Left ventricle myocardium inferior (tissue), 1 donor: ENCODE results near the gene LAT. TPM values are rescaled to one million over a fixed set of nuclear protein-coding genes. Genes with fewer than 3 reads are reported as not detected.
A peak's percentile ranks its signal among the peaks of the same experiment; 100 is the strongest.
"Not testable (repeated sequence)": the region's sequence is repeated elsewhere in the genome, so short reads cannot be mapped to it uniquely, and the experiment has no call there.

Source experiments
- DNase-seq: peaks from one replicate; pipeline ENCODE4 v3.0.0-alpha.2; 2020
- H3K27ac ChIP-seq: fragments of 200-600 bp; replicated peaks from 2 replicates; pipeline ENCODE4 v1.8.0; 2021
- H3K27me3 ChIP-seq: fragments of 200-600 bp; 2 replicates; pipeline ENCODE4 v1.8.0; 2021; ENCODE audit warnings: low read depth
- H3K36me3 ChIP-seq: fragments of 200-600 bp; 2 replicates; pipeline ENCODE4 v1.8.0; 2021
- H3K4me1 ChIP-seq: fragments of 200-600 bp; 2 replicates; pipeline ENCODE4 v1.8.0; 2021
- H3K4me3 ChIP-seq: fragments of 200-600 bp; 2 replicates; pipeline ENCODE4 v1.8.0; 2021; ENCODE audit warnings: mild to moderate bottlenecking, moderate library complexity
- H3K9me3 ChIP-seq: fragments of 200-600 bp; replicated peaks from 2 replicates; pipeline ENCODE4 v1.8.0; 2021
- intact Hi-C: fragments of 100-400 bp; cut with micrococcal nuclease; formaldehyde crosslinking; loops from one replicate; pipeline ENCODE4 v1.11.0; 2022
- total RNA-seq: library from RNA; stranded (reverse); fragmentation: NEBNext Ultra II Directional; extraction: Animal tissue kit (Norgen Biotek cat#: 25700); gene quantifications from one replicate; pipeline ENCODE4 v1.2.1, GENCODE V29; 2021
- TF ChIP-seq, protein P1 (sequence below): fragments of 200-600 bp; IDR thresholded peaks from 2 replicates; pipeline ENCODE4 v1.8.0; 2021; ENCODE audit warnings: antibody characterized with exemption, mild to moderate bottlenecking, borderline replicate concordance
- donor health status: DM: no; HTN: yes; CAD: no; lungs with severe emphysema.

The LAT gene
- total RNA-seq, 1 donor from 2014 or later: 0.93 TPM

DNA sequence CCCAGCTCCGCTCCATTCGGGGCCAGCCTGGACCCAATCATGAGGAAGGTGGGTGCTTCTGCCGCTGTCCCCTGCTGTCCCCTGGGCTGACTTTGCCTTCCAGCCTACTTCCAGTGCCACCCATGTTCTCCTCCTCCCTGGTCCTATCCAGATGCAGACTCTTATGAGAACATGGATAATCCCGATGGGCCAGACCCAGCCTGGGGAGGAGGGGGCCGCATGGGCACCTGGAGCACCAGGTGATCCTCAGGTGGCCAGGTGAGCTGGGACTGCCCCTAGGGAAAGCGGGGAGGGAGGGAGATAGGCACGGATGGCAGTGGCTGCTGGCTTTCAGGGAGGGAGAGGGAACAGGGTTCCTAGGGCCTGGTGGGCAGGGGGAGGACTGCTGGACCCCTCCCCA, 46.1 kb upstream of the LAT start:
- no peak for DNase-seq
- no peaks in the 10 kb centered on the region for H3K36me3 ChIP-seq
- H3K4me3 ChIP-seq: no peak overlapping the region
- TF ChIP-seq, protein P1, sequence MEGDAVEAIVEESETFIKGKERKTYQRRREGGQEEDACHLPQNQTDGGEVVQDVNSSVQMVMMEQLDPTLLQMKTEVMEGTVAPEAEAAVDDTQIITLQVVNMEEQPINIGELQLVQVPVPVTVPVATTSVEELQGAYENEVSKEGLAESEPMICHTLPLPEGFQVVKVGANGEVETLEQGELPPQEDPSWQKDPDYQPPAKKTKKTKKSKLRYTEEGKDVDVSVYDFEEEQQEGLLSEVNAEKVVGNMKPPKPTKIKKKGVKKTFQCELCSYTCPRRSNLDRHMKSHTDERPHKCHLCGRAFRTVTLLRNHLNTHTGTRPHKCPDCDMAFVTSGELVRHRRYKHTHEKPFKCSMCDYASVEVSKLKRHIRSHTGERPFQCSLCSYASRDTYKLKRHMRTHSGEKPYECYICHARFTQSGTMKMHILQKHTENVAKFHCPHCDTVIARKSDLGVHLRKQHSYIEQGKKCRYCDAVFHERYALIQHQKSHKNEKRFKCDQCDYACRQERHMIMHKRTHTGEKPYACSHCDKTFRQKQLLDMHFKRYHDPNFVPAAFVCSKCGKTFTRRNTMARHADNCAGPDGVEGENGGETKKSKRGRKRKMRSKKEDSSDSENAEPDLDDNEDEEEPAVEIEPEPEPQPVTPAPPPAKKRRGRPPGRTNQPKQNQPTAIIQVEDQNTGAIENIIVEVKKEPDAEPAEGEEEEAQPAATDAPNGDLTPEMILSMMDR: no peak
- H3K9me3 ChIP-seq: no peaks in the 10 kb centered on the region
- intact Hi-C loops: no loop called here
- no peaks in the 10 kb centered on the region for H3K4me1 ChIP-seq
- H3K27ac ChIP-seq: no peak overlapping the region
- no peaks in the 10 kb centered on the region for H3K27me3 ChIP-seq

DNA sequence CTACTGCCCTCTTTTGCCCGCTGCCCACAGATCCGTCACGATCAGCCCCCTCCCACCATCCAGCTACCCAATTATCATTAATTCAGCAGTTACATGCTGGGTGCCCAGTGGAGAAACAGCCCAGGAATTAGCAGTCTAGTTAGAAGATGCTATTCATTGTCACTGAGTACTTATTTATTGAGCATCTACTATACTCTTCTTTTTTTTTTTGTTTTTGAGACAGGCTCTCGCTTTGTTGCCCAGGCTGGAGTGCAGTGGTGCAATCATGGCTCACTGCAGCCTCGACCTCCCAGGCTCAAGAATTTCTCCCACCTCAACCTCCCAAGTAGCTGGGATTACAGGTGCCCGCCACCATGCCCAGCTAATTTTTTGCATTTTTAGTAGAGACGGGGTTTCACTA, 45.0 kb upstream of the LAT start:
- H3K4me1 ChIP-seq, H3K4me3 ChIP-seq, H3K27me3 ChIP-seq, H3K27ac ChIP-seq, H3K36me3 ChIP-seq, H3K9me3 ChIP-seq, intact Hi-C loops, DNase-seq: not testable (repeated sequence)

DNA sequence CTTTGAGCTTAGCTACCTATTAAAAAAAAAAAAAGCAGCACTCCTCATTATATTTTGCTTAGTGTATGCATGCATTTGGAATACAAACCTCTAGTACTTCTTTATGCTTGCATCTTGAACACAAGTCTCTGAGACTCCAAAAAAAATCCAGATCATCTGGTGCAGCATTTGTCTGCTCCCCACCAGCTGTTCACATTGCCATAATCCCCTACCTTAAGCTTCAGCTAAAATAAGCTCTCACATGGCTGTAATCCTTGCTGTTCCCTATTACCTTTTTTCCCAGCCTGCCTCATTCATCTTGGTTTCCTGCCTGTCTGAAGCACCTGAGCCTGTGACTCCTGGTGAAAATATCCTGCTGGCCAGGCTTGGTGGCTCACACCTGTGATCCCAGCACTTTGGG, 41.6 kb upstream of the LAT start:
- Histone ChIP-seq H3K27ac (no peak overlapping the region), H3K4me3 (no peak overlapping the region), H3K9me3 (no peaks in the 10 kb centered on the region), H3K27me3 (no peaks in the 10 kb centered on the region), H3K36me3 (no peaks in the 10 kb centered on the region), H3K4me1 (peaks cover 9% of the 10 kb centered on the region)
- intact Hi-C loops: no loop called here
- TF ChIP-seq, protein P1: no peak
- DNase-seq: no peak

DNA sequence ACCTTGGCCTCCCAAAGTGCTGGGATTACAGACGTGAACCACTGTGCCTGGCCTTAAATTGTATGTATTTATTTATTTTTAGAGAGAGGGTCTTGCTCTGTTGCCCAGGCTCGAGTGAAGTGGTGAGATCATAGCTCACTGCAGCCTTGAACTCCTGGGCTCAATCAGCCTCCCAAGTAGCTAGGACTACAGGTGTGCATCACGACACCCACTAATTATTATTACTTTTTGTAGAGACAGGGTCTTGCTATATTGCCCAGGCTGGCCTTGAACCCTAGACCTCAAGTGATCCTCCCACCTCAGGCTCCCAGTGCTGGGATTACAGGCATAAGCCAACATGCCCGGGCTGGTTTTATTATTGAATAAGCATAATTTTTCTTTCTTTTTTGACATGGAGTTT, 38.2 kb upstream of the LAT start:
- no peaks in the 10 kb centered on the region for H3K9me3 ChIP-seq
- H3K4me1 ChIP-seq: peaks cover 21% of the 10 kb centered on the region
- no peak overlapping the region for H3K4me3 ChIP-seq
- no peaks in the 10 kb centered on the region for H3K27me3 ChIP-seq
- no peaks in the 10 kb centered on the region for H3K36me3 ChIP-seq
- no peak overlapping the region for H3K27ac ChIP-seq
- TF ChIP-seq, protein P1: no peak
- intact Hi-C loops: no loop called here
- DNase-seq: no peak

DNA sequence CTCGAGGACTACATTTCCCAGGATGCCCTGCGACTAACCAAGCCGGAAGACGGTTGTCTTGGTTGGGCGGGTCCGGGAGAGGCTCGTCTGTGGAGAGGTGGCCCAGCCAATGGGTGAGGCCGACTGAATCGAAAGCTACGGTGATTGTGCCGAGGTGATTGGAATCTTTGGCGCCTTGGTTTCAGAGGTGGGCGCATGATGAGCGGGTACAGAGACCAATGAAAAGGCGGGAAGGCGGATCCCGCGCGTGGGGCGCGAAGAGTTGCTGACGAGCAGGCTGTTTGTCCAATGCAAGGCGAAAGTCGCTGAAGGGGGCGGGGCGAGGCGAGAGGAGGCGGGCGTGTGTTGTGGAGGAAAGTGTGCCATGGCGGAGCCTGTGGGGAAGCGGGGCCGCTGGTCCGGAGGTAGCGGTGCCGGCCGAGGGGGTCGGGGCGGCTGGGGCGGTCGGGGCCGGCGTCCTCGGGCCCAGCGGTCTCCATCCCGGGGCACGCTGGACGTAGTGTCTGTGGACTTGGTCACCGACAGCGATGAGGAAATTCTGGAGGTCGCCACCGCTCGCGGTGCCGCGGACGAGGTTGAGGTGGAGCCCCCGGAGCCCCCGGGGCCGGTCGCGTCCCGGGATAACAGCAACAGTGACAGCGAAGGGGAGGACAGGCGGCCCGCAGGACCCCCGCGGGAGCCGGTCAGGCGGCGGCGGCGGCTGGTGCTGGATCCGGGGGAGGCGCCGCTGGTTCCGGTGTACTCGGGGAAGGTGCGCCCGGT, 34.0 kb upstream of the LAT start, which contains the start of gene NFATC2IP:
Gene NFATC2IP (plus strand): TSS at position 290 of the 762 bp plus-strand sequence. CDS start 75 bp downstream, at position 365.
- H3K4me3 ChIP-seq: peak within 1 kb of the TSS; percentile 92
- TF ChIP-seq, protein P1: no peak
- intact Hi-C loops: no loop called here
- H3K4me1 ChIP-seq: peaks cover 22% of the 10 kb centered on the region
- H3K36me3 ChIP-seq: peaks cover 38% of the 10 kb centered on the region
- peak within 1 kb of the TSS; percentile 90 for H3K27ac ChIP-seq
- H3K9me3 ChIP-seq: no peaks in the 10 kb centered on the region
- no peaks in the 10 kb centered on the region for H3K27me3 ChIP-seq
- peak; percentile 99 for DNase-seq

DNA sequence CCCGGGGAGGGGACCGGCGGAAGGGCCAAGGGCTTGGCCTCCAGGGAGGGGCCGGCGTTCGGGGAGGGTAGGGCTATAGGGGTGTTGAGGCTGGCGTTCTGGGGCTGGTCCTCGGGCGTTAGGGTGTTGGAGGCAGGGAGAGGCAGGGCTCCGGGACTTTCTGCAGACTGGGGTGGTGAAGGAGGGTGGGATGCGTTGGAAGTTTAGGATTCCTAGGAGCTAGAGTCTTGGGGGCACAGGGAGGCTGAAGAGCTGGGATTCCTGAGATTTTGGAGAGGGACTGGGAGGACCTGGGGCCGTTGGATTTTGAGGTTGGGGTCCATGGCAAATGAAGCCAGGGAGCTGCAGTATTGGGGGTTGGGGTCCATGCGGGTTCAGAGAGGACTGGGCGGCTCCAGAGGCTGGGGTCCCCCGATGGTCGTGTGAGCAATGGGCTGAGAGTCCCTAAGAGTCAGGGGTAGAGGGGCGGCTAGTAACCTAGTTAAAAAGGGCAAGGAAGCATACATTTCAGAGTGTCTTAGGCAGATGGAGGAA, 33.4 kb upstream of the LAT start:
- DNase-seq: no peak
- Histone ChIP-seq H3K27me3 (no peaks in the 10 kb centered on the region), H3K36me3 (peaks cover 44% of the 10 kb centered on the region), H3K9me3 (no peaks in the 10 kb centered on the region), H3K27ac (peak overlapping the region; percentile 90), H3K4me3 (peak overlapping the region; percentile 92), H3K4me1 (peaks cover 20% of the 10 kb centered on the region)
- TF ChIP-seq, protein P1: no peak
- intact Hi-C loops: no loop called here
